ENCODE results near the gene PSD2. TPM values are rescaled to one million over a fixed set of nuclear protein-coding genes. Genes with fewer than 3 reads are reported as not detected.
"Not testable (repeated sequence)": the region's sequence is repeated elsewhere in the genome, so short reads cannot be mapped to it uniquely, and the experiment has no call there.

PSD2 gene
- total and polyA plus RNA-seq, 2 experiments from 2014 or later: 0.08 to 0.10 TPM

DNA sequence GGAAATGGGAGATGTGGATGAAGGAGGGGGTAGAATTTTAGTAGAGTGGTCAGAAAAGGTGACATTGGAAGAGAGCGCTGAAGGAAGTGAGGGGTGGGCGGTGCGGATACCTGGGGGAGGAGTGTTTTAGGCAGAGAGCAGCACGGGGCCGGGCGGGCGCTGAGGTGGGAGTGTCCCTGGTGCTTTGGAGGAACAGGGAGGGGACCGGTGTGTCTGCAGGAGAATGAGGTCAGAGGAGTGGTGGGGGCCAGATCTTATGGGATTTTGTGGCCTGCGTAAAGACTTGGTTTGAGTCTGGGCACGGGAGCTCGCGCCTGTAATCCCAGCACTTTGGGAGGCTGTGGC is 5.8 kb upstream of the PSD2 start:
- DNase-seq (ENCODE audit: low spot score) (no peak), ATAC-seq (no peak)
- H3K9me2 ChIP-seq (ENCODE audit: insufficient read depth): no peaks in the 10 kb centered on the region
- Mint-ChIP-seq H3K9me3 (no peaks in the 10 kb centered on the region; the same call in 2 of the 3 replicates), H3K27me3 (ENCODE audit: insufficient read depth, low read depth, poor library complexity) (peaks cover 52% of the 10 kb centered on the region), H3K27ac (no peak overlapping the region), H3K4me3 (no peak overlapping the region), H3K36me3 (ENCODE audit: low read depth) (no peaks in the 10 kb centered on the region; the same call in 2 of the 3 replicates), H3K4me1 (peaks cover 7% of the 10 kb centered on the region)
- H3F3A ChIP-seq (replicated peaks; ENCODE audit: low read depth): no peaks in the 10 kb centered on the region
- H3K79me2 ChIP-seq (replicated peaks; ENCODE audit: insufficient read depth): no peaks in the 10 kb centered on the region
- H3K27me3 ChIP-seq (ENCODE audit: insufficient read depth): peaks cover 66% of the 10 kb centered on the region
- no peak overlapping the region for H2AFZ ChIP-seq
- H3K4me2 ChIP-seq: no peak overlapping the region
- TF ChIP-seq CREB1 (CRISPR knock-in tag; IDR thresholded peaks at IDR 0.05; ENCODE audit: low read depth): no peak
- no peak for TF ChIP-seq STAT1 (IDR thresholded peaks at IDR 0.05; ENCODE audit: unreplicated experiment)
- no peak for TF ChIP-seq ZNF114 (CRISPR knock-in tag; IDR thresholded peaks at IDR 0.05)
- TF ChIP-seq EZH2 (IDR thresholded peaks at IDR 0.05; ENCODE audit: low read depth, unreplicated experiment): no peak
- no peak for TF ChIP-seq EZH2phosphoT487 (IDR thresholded peaks at IDR 0.05; ENCODE audit: unreplicated experiment)
- TF ChIP-seq, protein P1, sequence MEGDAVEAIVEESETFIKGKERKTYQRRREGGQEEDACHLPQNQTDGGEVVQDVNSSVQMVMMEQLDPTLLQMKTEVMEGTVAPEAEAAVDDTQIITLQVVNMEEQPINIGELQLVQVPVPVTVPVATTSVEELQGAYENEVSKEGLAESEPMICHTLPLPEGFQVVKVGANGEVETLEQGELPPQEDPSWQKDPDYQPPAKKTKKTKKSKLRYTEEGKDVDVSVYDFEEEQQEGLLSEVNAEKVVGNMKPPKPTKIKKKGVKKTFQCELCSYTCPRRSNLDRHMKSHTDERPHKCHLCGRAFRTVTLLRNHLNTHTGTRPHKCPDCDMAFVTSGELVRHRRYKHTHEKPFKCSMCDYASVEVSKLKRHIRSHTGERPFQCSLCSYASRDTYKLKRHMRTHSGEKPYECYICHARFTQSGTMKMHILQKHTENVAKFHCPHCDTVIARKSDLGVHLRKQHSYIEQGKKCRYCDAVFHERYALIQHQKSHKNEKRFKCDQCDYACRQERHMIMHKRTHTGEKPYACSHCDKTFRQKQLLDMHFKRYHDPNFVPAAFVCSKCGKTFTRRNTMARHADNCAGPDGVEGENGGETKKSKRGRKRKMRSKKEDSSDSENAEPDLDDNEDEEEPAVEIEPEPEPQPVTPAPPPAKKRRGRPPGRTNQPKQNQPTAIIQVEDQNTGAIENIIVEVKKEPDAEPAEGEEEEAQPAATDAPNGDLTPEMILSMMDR (conservative IDR thresholded peaks at IDR 0.05; ENCODE audit: low read depth in 2 of 2): no peak
- no peak for TF ChIP-seq NANOG (IDR thresholded peaks at IDR 0.05; ENCODE audit: borderline replicate concordance)
- TF ChIP-seq JUNB (IDR thresholded peaks at IDR 0.05; ENCODE audit: unreplicated experiment): no peak
- H4K20me1 ChIP-seq (replicated peaks; ENCODE audit: insufficient read depth): no peaks in the 10 kb centered on the region; the same call in 1 of the 2 replicates
- peaks cover 3% of the 10 kb centered on the region for H3K4me1 ChIP-seq (ENCODE audit: insufficient read depth)
- no peaks in the 10 kb centered on the region for H3K36me3 ChIP-seq (ENCODE audit: insufficient read depth)
- no peak overlapping the region for H3K4me3 ChIP-seq
- no peak overlapping the region for H3K27ac ChIP-seq (ENCODE audit: low read depth)

DNA sequence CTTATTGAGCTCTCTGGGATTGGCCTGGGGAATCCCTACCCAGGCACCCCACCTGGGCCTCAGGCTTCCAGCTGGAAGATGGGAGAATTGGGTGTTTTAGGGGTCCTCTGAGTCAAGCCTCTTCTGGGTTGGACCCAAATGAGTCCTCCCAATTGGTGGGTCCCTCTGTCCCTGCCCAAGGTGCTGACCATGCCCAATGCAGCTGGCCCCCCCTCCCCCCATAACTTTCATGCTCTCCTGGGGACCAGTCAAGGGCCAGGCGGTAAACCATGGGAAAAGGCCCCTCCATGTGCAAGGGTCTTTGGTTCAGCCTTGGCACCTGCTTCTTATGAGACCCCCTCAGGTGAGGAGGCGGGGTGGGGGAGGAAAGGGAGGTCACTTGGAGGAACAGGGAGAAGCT is 3.4 kb upstream of the PSD2 start:
- H3K4me1 Mint-ChIP-seq: peaks cover 13% of the 10 kb centered on the region

DNA sequence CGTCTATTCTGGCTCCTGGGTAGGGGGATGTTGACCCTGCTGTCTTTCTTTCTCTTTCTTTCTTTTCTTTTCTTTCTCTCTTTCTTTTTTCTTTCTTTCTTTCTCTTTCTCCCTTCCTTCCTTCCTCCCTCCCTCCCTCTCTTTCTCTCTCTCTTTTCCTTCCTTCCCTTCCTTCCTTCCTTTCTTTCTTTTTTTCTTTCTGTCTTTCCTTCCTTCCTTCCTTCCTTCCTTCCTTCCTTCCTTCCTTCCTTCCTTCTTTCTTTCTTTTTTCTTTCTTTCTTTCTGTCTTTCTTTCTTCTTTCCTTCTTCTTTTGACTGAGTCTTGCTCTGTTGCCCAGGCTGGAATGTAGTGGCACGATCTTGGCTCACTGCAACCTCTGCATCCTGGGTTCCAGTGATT is 3.0 kb upstream of the PSD2 start:
- not testable (repeated sequence) for H3K4me3 ChIP-seq; DNase-seq (ENCODE audit: low spot score); H3F3A ChIP-seq (replicated peaks; ENCODE audit: low read depth); H3K36me3 ChIP-seq (ENCODE audit: insufficient read depth); H4K20me1 ChIP-seq (replicated peaks; ENCODE audit: insufficient read depth); H3K4me2 ChIP-seq; H3K27ac ChIP-seq (ENCODE audit: low read depth); H3K9me2 ChIP-seq (ENCODE audit: insufficient read depth); H3K36me3 Mint-ChIP-seq (ENCODE audit: low read depth); H2AFZ ChIP-seq; H3K9me3 Mint-ChIP-seq; ATAC-seq; H3K4me1 ChIP-seq (ENCODE audit: insufficient read depth); H3K27ac Mint-ChIP-seq; H3K79me2 ChIP-seq (replicated peaks; ENCODE audit: insufficient read depth); H3K4me3 Mint-ChIP-seq
- H3K27me3 ChIP-seq (ENCODE audit: insufficient read depth): peaks cover 83% of the 10 kb centered on the region
- Mint-ChIP-seq H3K4me1 (peaks cover 13% of the 10 kb centered on the region), H3K27me3 (ENCODE audit: insufficient read depth, low read depth, poor library complexity) (peaks cover 62% of the 10 kb centered on the region)

More for the DNA sequence above, 3.4 kb upstream of the PSD2 start:
- H3K4me1 ChIP-seq (ENCODE audit: insufficient read depth): peaks cover 9% of the 10 kb centered on the region
- H3K79me2 ChIP-seq (replicated peaks; ENCODE audit: insufficient read depth): no peaks in the 10 kb centered on the region
- H3K27ac ChIP-seq (ENCODE audit: low read depth): no peak overlapping the region
- TF ChIP-seq, protein P2, sequence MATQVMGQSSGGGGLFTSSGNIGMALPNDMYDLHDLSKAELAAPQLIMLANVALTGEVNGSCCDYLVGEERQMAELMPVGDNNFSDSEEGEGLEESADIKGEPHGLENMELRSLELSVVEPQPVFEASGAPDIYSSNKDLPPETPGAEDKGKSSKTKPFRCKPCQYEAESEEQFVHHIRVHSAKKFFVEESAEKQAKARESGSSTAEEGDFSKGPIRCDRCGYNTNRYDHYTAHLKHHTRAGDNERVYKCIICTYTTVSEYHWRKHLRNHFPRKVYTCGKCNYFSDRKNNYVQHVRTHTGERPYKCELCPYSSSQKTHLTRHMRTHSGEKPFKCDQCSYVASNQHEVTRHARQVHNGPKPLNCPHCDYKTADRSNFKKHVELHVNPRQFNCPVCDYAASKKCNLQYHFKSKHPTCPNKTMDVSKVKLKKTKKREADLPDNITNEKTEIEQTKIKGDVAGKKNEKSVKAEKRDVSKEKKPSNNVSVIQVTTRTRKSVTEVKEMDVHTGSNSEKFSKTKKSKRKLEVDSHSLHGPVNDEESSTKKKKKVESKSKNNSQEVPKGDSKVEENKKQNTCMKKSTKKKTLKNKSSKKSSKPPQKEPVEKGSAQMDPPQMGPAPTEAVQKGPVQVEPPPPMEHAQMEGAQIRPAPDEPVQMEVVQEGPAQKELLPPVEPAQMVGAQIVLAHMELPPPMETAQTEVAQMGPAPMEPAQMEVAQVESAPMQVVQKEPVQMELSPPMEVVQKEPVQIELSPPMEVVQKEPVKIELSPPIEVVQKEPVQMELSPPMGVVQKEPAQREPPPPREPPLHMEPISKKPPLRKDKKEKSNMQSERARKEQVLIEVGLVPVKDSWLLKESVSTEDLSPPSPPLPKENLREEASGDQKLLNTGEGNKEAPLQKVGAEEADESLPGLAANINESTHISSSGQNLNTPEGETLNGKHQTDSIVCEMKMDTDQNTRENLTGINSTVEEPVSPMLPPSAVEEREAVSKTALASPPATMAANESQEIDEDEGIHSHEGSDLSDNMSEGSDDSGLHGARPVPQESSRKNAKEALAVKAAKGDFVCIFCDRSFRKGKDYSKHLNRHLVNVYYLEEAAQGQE (IDR thresholded peaks at IDR 0.05; ENCODE audit: unreplicated experiment): peak; percentile 52
- TF ChIP-seq, protein P3, sequence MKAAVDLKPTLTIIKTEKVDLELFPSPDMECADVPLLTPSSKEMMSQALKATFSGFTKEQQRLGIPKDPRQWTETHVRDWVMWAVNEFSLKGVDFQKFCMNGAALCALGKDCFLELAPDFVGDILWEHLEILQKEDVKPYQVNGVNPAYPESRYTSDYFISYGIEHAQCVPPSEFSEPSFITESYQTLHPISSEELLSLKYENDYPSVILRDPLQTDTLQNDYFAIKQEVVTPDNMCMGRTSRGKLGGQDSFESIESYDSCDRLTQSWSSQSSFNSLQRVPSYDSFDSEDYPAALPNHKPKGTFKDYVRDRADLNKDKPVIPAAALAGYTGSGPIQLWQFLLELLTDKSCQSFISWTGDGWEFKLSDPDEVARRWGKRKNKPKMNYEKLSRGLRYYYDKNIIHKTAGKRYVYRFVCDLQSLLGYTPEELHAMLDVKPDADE (IDR thresholded peaks at IDR 0.05): no peak
- no peaks in the 10 kb centered on the region for H3F3A ChIP-seq (replicated peaks; ENCODE audit: low read depth)
- Mint-ChIP-seq H3K4me3 (no peak overlapping the region), H3K27ac (no peak overlapping the region), H3K9me3 (no peaks in the 10 kb centered on the region; the same call in 1 of the 3 replicates), H3K36me3 (ENCODE audit: low read depth) (no peaks in the 10 kb centered on the region; the same call in 2 of the 3 replicates), H3K27me3 (ENCODE audit: insufficient read depth, low read depth, poor library complexity) (peaks cover 59% of the 10 kb centered on the region)
- peaks cover 81% of the 10 kb centered on the region for H3K27me3 ChIP-seq (ENCODE audit: insufficient read depth)
- H3K4me3 ChIP-seq: no peak overlapping the region
- no peaks in the 10 kb centered on the region; the same call in 1 of the 2 replicates for H4K20me1 ChIP-seq (replicated peaks; ENCODE audit: insufficient read depth)
- no peaks in the 10 kb centered on the region for H3K36me3 ChIP-seq (ENCODE audit: insufficient read depth)
- no peak overlapping the region for H3K4me2 ChIP-seq
- ATAC-seq: no peak
- no peak for DNase-seq (ENCODE audit: low spot score)
- no peaks in the 10 kb centered on the region for H3K9me2 ChIP-seq (ENCODE audit: insufficient read depth)
- H2AFZ ChIP-seq: no peak overlapping the region
